CD14-positive monocyte (primary cell): ENCODE measurements around the gene PREX1. TPM values are rescaled to one million over a fixed set of nuclear protein-coding genes. Genes with fewer than 3 reads are reported as not detected.
A peak's percentile ranks its signal among the peaks of the same experiment; 100 is the strongest.

Experiments
- DNase-seq, 3 donors: peaks; one replicate each; pipeline ENCODE4 v3.0.0-alpha.2; 2011 to 2022
- H2AFZ ChIP-seq: 2 replicates; pipeline ENCODE4 v1.6.0; 2012; ENCODE audit warnings: mild to moderate bottlenecking, low read depth, low read length, inconsistent platforms; ENCODE audit not compliant: insufficient read depth, poor library complexity, severe bottlenecking
- H3K27ac ChIP-seq, 2 donors: 1 replicate in 1 of 2; 2 replicates in 1 of 2; pipeline ENCODE4 v1.5.1; 2012 to 2013; ENCODE audit warnings: low read length in 2 of 2, control low read depth in 1 of 2, inconsistent platforms in 1 of 2, low read depth in 1 of 2, mild to moderate bottlenecking in 1 of 2
- H3K27me3 ChIP-seq, 2 donors: one replicate each; pipeline versions ENCODE4 v1.6.0 to v1.6.1; 2011 to 2013; ENCODE audit warnings: low read length in 2 of 2; ENCODE audit not compliant: control insufficient read depth in 2 of 2, insufficient read depth in 2 of 2
- H3K36me3 ChIP-seq, 2 donors: replicated peaks in 1 of 2; 1 replicate in 1 of 2; 2 replicates in 1 of 2; pipeline versions ENCODE4 v1.5.1 to v1.6.1; 2012 to 2013; ENCODE audit warnings: low read length in 2 of 2, control low read depth in 1 of 2, inconsistent platforms in 1 of 2, mild to moderate bottlenecking in 1 of 2; ENCODE audit not compliant: insufficient read depth in 2 of 2, control insufficient read depth in 1 of 2
- H3K4me1 ChIP-seq, 2 donors: 1 replicate in 1 of 2; 2 replicates in 1 of 2; pipeline versions ENCODE4 v1.5.1 to v1.6.1; 2012 to 2013; ENCODE audit warnings: low read length in 2 of 2, control low read depth in 1 of 2, inconsistent platforms in 1 of 2, mild to moderate bottlenecking in 1 of 2, moderate library complexity in 1 of 2; ENCODE audit not compliant: insufficient read depth in 2 of 2, control insufficient read depth in 1 of 2
- H3K4me2 ChIP-seq: replicated peaks from 2 replicates; pipeline ENCODE3; 2012; ENCODE audit warnings: low read length, moderate library complexity, mild to moderate bottlenecking; ENCODE audit not compliant: poor library complexity, severe bottlenecking; ENCODE audit errors: extremely low read depth
- H3K4me3 ChIP-seq, 3 experiments: fragments of 200-600 bp in 1 of 3; sonication (generic) in 1 of 3; replicated peaks in 1 of 3; 1 replicate in 2 of 3; 2 replicates in 1 of 3; pipeline ENCODE4 v1.5.1; 2011 to 2013; ENCODE audit warnings: low read length in 3 of 3, mild to moderate bottlenecking in 3 of 3, control low read depth in 2 of 3, low read depth in 2 of 3, inconsistent platforms in 1 of 3, moderate library complexity in 1 of 3
- H3K79me2 ChIP-seq: 2 replicates; pipeline ENCODE4 v1.6.0; 2012; ENCODE audit warnings: mild to moderate bottlenecking, control low read depth, inconsistent platforms, low read length, moderate library complexity; ENCODE audit not compliant: insufficient read depth
- H3K9ac ChIP-seq: 2 replicates; pipeline ENCODE4 v1.6.0; 2017; ENCODE audit warnings: low read length, mild to moderate bottlenecking; ENCODE audit not compliant: insufficient read depth, poor library complexity, severe bottlenecking
- H3K9me3 ChIP-seq, 2 donors: replicated peaks in 1 of 2; 1 replicate in 1 of 2; 2 replicates in 1 of 2; pipeline versions ENCODE4 v1.5.1 to v1.6.1; 2012 to 2013; ENCODE audit warnings: low read length in 2 of 2, control low read depth in 1 of 2; ENCODE audit not compliant: control insufficient read depth in 1 of 2, insufficient read depth in 1 of 2
- H4K20me1 ChIP-seq: 2 replicates; pipeline ENCODE4 v1.6.0; 2012; ENCODE audit warnings: mild to moderate bottlenecking, low read length, control low read depth, moderate library complexity; ENCODE audit not compliant: insufficient read depth
- H3K27ac Mint-ChIP-seq, 7 donors: one replicate each; pipeline ENCODE4 v1.8.0; 2020; ENCODE audit warnings: mild to moderate bottlenecking in 7 of 7, mixed read lengths in 7 of 7, moderate library complexity in 6 of 7, inconsistent platforms in 2 of 7
- H3K27me3 Mint-ChIP-seq, 3 donors: one replicate each; pipeline ENCODE4 v1.8.0; 2021 to 2022; ENCODE audit warnings: low read depth in 3 of 3, mild to moderate bottlenecking in 3 of 3, mixed read lengths in 3 of 3, moderate library complexity in 3 of 3, inconsistent platforms in 1 of 3
- H3K36me3 Mint-ChIP-seq, 2 donors: one replicate each; pipeline ENCODE4 v1.8.0; 2020; ENCODE audit warnings: mixed read lengths in 2 of 2, inconsistent platforms in 1 of 2, mild to moderate bottlenecking in 1 of 2
- H3K4me1 Mint-ChIP-seq: one replicate; pipeline ENCODE4 v1.8.0; 2020; ENCODE audit warnings: mild to moderate bottlenecking, mixed read lengths
- H3K4me3 Mint-ChIP-seq, 2 donors: one replicate each; pipeline ENCODE4 v1.8.0; 2020; ENCODE audit warnings: mild to moderate bottlenecking in 2 of 2, mixed read lengths in 2 of 2, moderate library complexity in 1 of 2
- H3K9me3 Mint-ChIP-seq, 7 donors: one replicate each; pipeline ENCODE4 v1.8.0; 2020 to 2022; ENCODE audit warnings: mixed read lengths in 7 of 7, mild to moderate bottlenecking in 6 of 7, moderate library complexity in 6 of 7, inconsistent platforms in 2 of 7
- WGBS: methylation state at CpG from one replicate; pipeline ENCODE4 v1.1.5; 2013; ENCODE audit warnings: missing lambda C conversion rate; ENCODE audit not compliant: insufficient coverage; 5-methylcytosine and 5-hydroxymethylcytosine counted together
- intact Hi-C, 2 donors: fragments of 100-400 bp; cut with micrococcal nuclease; formaldehyde crosslinking; loops; one replicate each; pipeline versions ENCODE4 v1.15.0 to v1.15.1; 2023
- polyA plus RNA-seq, 3 donors: library from polyadenylated mRNA; depleted of rRNA in 1 of 3; unstranded in 2 of 3; stranded (reverse) in 1 of 3; fragments of 300-500 nt in 2 of 3; fragments of >200 nt in 1 of 3; fragmentation: Illumina TruSeq in 2 of 3; gene quantifications; 1 replicate in 2 of 3; 2 replicates in 1 of 3; pipeline ENCODE4 v1.2.3, GENCODE V29; 2012 to 2021
- TF ChIP-seq, protein P1 (sequence below): fragments of 200-600 bp; IDR thresholded peaks from one replicate; pipeline ENCODE4 v1.8.0; 2022; ENCODE audit warnings: antibody characterized with exemption, mild to moderate bottlenecking

PREX1 gene
- polyA plus RNA-seq, 3 donors = 24.3 to 114 (median 27.5) TPM

DNA sequence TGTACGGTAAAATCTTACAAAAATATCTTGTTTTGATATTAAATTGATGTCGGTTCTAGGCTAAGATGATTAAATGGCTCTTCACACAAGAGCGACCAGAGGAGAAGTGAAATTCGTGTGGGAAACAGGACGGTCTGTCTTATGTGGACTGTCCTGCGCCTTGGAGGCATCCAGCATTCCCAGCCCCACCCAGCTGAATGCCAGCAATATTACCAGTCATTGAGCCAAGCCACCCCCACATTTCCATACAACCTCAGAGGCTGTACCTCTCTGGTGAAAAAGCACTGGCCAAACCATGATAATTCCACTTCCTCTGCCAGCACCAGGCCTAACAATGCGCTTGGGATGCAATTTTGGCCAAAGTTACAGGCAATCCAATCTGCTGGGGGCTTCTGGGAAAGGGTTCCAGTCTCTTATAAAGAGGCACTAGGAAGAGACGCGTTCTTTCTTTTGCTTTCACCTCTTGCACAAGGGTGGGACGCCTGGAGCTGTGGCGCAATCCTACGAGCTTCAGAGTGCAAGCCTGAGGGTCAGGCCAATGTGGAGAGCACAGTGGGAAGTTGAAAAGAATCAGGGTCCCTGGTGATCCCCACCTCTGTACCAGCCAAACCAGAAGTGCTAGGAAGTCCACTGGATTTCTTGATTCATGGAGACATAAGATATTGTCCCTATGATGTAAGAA lies 213.1 kb downstream of the PREX1 start:
- H3K27ac ChIP-seq = no peak overlapping the region
- H2AFZ ChIP-seq = peak overlapping the region; percentile 26
- no peaks in the 10 kb centered on the region for H3K36me3 ChIP-seq
- intact Hi-C loops = no loop called here
- no peak overlapping the region for H3K9ac ChIP-seq
- peak in 1 of 3 donors; percentile 8 for DNase-seq
- peak overlapping the region; percentile 42 for H3K4me2 ChIP-seq
- H3K4me3 ChIP-seq = peak overlapping the region in 1 of 3 experiments; percentile 37
- peaks cover 14% of the 10 kb centered on the region for H3K4me1 Mint-ChIP-seq
- H3K36me3 Mint-ChIP-seq = no peaks in the 10 kb centered on the region
- H3K9me3 ChIP-seq = no peaks in the 10 kb centered on the region
- H3K9me3 Mint-ChIP-seq = peaks cover 0 to 3% (median 0%) of the 10 kb centered on the region in 7 donors
- peak overlapping the region in 2 of 7 donors; percentile 25 to 58 for H3K27ac Mint-ChIP-seq
- H4K20me1 ChIP-seq = peaks cover 6% of the 10 kb centered on the region
- 51% methylated on average over 7 of the region's 12 CpGs for WGBS
- H3K4me3 Mint-ChIP-seq = peak overlapping the region in 1 of 2 donors; percentile 61
- H3K27me3 Mint-ChIP-seq = peaks cover 6 to 13% (median 8%) of the 10 kb centered on the region in 3 donors
- TF ChIP-seq, protein P1, sequence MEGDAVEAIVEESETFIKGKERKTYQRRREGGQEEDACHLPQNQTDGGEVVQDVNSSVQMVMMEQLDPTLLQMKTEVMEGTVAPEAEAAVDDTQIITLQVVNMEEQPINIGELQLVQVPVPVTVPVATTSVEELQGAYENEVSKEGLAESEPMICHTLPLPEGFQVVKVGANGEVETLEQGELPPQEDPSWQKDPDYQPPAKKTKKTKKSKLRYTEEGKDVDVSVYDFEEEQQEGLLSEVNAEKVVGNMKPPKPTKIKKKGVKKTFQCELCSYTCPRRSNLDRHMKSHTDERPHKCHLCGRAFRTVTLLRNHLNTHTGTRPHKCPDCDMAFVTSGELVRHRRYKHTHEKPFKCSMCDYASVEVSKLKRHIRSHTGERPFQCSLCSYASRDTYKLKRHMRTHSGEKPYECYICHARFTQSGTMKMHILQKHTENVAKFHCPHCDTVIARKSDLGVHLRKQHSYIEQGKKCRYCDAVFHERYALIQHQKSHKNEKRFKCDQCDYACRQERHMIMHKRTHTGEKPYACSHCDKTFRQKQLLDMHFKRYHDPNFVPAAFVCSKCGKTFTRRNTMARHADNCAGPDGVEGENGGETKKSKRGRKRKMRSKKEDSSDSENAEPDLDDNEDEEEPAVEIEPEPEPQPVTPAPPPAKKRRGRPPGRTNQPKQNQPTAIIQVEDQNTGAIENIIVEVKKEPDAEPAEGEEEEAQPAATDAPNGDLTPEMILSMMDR = no peak
- H3K79me2 ChIP-seq = no peaks in the 10 kb centered on the region
- no peaks in the 10 kb centered on the region for H3K27me3 ChIP-seq
- peaks cover 7% of the 10 kb centered on the region in 2 donors for H3K4me1 ChIP-seq

DNA sequence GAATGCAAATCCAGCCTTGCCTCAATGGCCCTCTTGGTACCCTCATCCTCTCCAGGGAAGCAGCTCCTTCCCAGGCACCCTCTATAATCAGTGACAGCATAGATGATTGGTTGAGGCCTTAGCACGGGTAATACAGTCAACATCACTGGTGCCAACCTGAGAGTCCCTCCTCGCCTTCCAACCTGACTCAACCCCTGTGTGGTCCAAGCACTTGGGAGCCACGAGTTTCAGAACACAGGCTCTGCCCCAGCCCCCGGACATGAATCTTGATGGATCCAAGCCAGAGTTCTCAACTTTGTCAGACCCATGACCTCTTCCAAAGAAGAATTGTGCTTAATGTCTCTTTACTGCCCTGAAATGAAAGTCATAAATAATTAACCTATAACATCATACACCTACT lies 213.9 kb downstream of the PREX1 start:
- H3K27ac Mint-ChIP-seq = no peak overlapping the region

More for the DNA sequence above, 213.9 kb downstream of the PREX1 start:
- Histone ChIP-seq H4K20me1 (no peaks in the 10 kb centered on the region), H2AFZ (no peak overlapping the region), H3K4me1 (peaks cover 7% of the 10 kb centered on the region in 2 donors), H3K79me2 (no peaks in the 10 kb centered on the region), H3K27me3 (no peaks in the 10 kb centered on the region), H3K4me3 (no peak overlapping the region), H3K9me3 (no peaks in the 10 kb centered on the region), H3K36me3 (no peaks in the 10 kb centered on the region), H3K27ac (no peak overlapping the region), H3K4me2 (no peak overlapping the region), H3K9ac (no peak overlapping the region)
- TF ChIP-seq, protein P1 = no peak
- H3K9me3 Mint-ChIP-seq = peaks cover 0 to 3% (median 0%) of the 10 kb centered on the region in 7 donors
- H3K4me1 Mint-ChIP-seq = peaks cover 14% of the 10 kb centered on the region
- intact Hi-C loops = no loop called here
- no peaks in the 10 kb centered on the region for H3K36me3 Mint-ChIP-seq
- no peak overlapping the region for H3K4me3 Mint-ChIP-seq
- WGBS = 67% methylated on average over 3 of the region's 4 CpGs
- DNase-seq = no peak
- H3K27me3 Mint-ChIP-seq = peaks cover 4 to 11% (median 6%) of the 10 kb centered on the region in 3 donors
